ENCODE results near the gene UBE2I.

The UBE2I gene

GRCh38 chr16:1332618-1333148 lies 23.2 kb downstream of the UBE2I start:
- H3K4me2 ChIP-seq (ENCODE audit: low read length): no peak overlapping the region
- no peak overlapping the region; the same call in 1 of the 2 replicates for H3K9ac ChIP-seq (ENCODE audit: low read length)
- no peak overlapping the region for H3K4me3 ChIP-seq (ENCODE audit: low read depth, low read length, poor library complexity, severe bottlenecking)

GRCh38 chr16:1333149-1333812 lies 23.8 kb downstream of the UBE2I start, which contains the start of gene BAIAP3:
Gene BAIAP3, plus strand, starts transcription at chr16:1333645. Its CDS starts 4,905 bp downstream, at chr16:1338550.
- H3K9ac ChIP-seq (ENCODE audit: low read length): no peak within 1 kb of the TSS; the same call in 1 of the 2 replicates
- no peaks in the 10 kb centered on the region for H3F3A ChIP-seq (ENCODE audit: insufficient read depth, low read length)
- H3K9me3 ChIP-seq (ENCODE audit: low read length): no peaks in the 10 kb centered on the region
- no peaks in the 10 kb centered on the region for H3K9me2 ChIP-seq (ENCODE audit: low read depth, low read length)
- peak within 1 kb of the TSS; percentile 93 for H3K27ac ChIP-seq (ENCODE audit: low read depth, low read length, poor library complexity, severe bottlenecking)
- no peaks in the 10 kb centered on the region for H3K79me2 ChIP-seq (ENCODE audit: insufficient read depth, low read length)
- H3K27me3 ChIP-seq (ENCODE audit: insufficient read depth, low read length): peaks cover 16% of the 10 kb centered on the region; the same call in 1 of the 2 replicates
- H3K36me3 ChIP-seq (ENCODE audit: insufficient read depth, low read length): no peaks in the 10 kb centered on the region
- H4K20me1 ChIP-seq (ENCODE audit: insufficient read depth, low read length): no peaks in the 10 kb centered on the region
- H3K4me3 ChIP-seq (ENCODE audit: low read depth, low read length, poor library complexity, severe bottlenecking): no peak within 1 kb of the TSS
- peaks cover 37% of the 10 kb centered on the region for H3K4me1 ChIP-seq (ENCODE audit: insufficient read depth, low read length, severe bottlenecking)
- no peak within 1 kb of the TSS for H2AFZ ChIP-seq (ENCODE audit: low read length)
- no peak for TF ChIP-seq CTCF (IDR thresholded peaks at IDR 0.05; ENCODE audit: low read length)
- no peak for TF ChIP-seq EZH2 (IDR thresholded peaks at IDR 0.05; ENCODE audit: borderline replicate concordance, low read length)
- no peak within 1 kb of the TSS for H3K4me2 ChIP-seq (ENCODE audit: low read length)

More at GRCh38 chr16:1332618-1333148, 23.2 kb downstream of the UBE2I start:
- peak overlapping the region; percentile 93 for H3K27ac ChIP-seq (ENCODE audit: low read depth, low read length, poor library complexity, severe bottlenecking)
- peaks cover 33% of the 10 kb centered on the region for H3K4me1 ChIP-seq (ENCODE audit: insufficient read depth, low read length, severe bottlenecking)
- no peaks in the 10 kb centered on the region for H3F3A ChIP-seq (ENCODE audit: insufficient read depth, low read length)
- no peaks in the 10 kb centered on the region for H3K36me3 ChIP-seq (ENCODE audit: insufficient read depth, low read length)
- H3K9me3 ChIP-seq (ENCODE audit: low read length): no peaks in the 10 kb centered on the region
- H2AFZ ChIP-seq (ENCODE audit: low read length): no peak overlapping the region
- TF ChIP-seq EZH2 (IDR thresholded peaks at IDR 0.05; ENCODE audit: borderline replicate concordance, low read length) (no peak), CTCF (IDR thresholded peaks at IDR 0.05; ENCODE audit: low read length) (no peak)
- H3K9me2 ChIP-seq (ENCODE audit: low read depth, low read length): no peaks in the 10 kb centered on the region
- no peaks in the 10 kb centered on the region for H3K79me2 ChIP-seq (ENCODE audit: insufficient read depth, low read length)
- no peaks in the 10 kb centered on the region for H4K20me1 ChIP-seq (ENCODE audit: insufficient read depth, low read length)
- H3K27me3 ChIP-seq (ENCODE audit: insufficient read depth, low read length): peaks cover 16% of the 10 kb centered on the region; the same call in 1 of the 2 replicates

GRCh38 chr16:1333854-1334700 lies 24.6 kb downstream of the UBE2I start:
- no peaks in the 10 kb centered on the region for H3K9me2 ChIP-seq (ENCODE audit: low read depth, low read length)
- peaks cover 37% of the 10 kb centered on the region for H3K4me1 ChIP-seq (ENCODE audit: insufficient read depth, low read length, severe bottlenecking)
- no peak overlapping the region for H2AFZ ChIP-seq (ENCODE audit: low read length)
- H3K4me2 ChIP-seq (ENCODE audit: low read length): no peak overlapping the region
- no peaks in the 10 kb centered on the region for H3F3A ChIP-seq (ENCODE audit: insufficient read depth, low read length)
- H3K4me3 ChIP-seq (ENCODE audit: low read depth, low read length, poor library complexity, severe bottlenecking): no peak overlapping the region
- H3K9ac ChIP-seq (ENCODE audit: low read length): no peak overlapping the region
- TF ChIP-seq EZH2 (IDR thresholded peaks at IDR 0.05; ENCODE audit: borderline replicate concordance, low read length) (no peak), CTCF (IDR thresholded peaks at IDR 0.05; ENCODE audit: low read length) (no peak)
- no peaks in the 10 kb centered on the region for H3K36me3 ChIP-seq (ENCODE audit: insufficient read depth, low read length)
- H3K27me3 ChIP-seq (ENCODE audit: insufficient read depth, low read length): peaks cover 16% of the 10 kb centered on the region; the same call in 1 of the 2 replicates
- no peak overlapping the region for H3K27ac ChIP-seq (ENCODE audit: low read depth, low read length, poor library complexity, severe bottlenecking)
- H3K9me3 ChIP-seq (ENCODE audit: low read length): no peaks in the 10 kb centered on the region
- no peaks in the 10 kb centered on the region for H4K20me1 ChIP-seq (ENCODE audit: insufficient read depth, low read length)
- no peaks in the 10 kb centered on the region for H3K79me2 ChIP-seq (ENCODE audit: insufficient read depth, low read length)

Measured in OCI-LY1 (cell line).